Glomerular endothelial cell (primary cell): Measurements from ENCODE around the gene SCP2D1. TPM values are rescaled to one million over a fixed set of nuclear protein-coding genes. Genes with fewer than 3 reads are reported as not detected.

Source experiments
- DNase-seq: peaks from one replicate; pipeline ENCODE4 v3.0.0-alpha.2; 2011; ENCODE audit warnings: low read depth, low spot score; ENCODE audit errors: extremely low read depth
- total RNA-seq: library from RNA; depleted of rRNA; stranded (reverse); fragments of >200 nt; gene quantifications from 2 replicates; pipeline ENCODE4 v1.2.3, GENCODE V29; 2015

SCP2D1 gene
- total RNA-seq, 1 donor from 2014 or later, result not detected

GRCh38 chr20:18858816-18859215 is 45.2 kb downstream of the SCP2D1 start:
- DNase-seq, result no peak

Other genes starting within 250 kb of the SCP2D1 start
- gene SMIM26, start 246.4 kb upstream of the SCP2D1 start, total RNA-seq, result 57.5 and 79.8 TPM in 2 replicates
- gene DTD1, start 225.7 kb upstream of the SCP2D1 start, total RNA-seq, result 56.5 and 57.5 TPM in 2 replicates